LNCaP clone FGC (cell line): Measurements from ENCODE around the gene ZNF75A.

Source experiments
- DNase-seq: peaks from one replicate; pipeline ENCODE4 v3.0.0-alpha.2; 2011; ENCODE audit warnings: low read depth
- H3K4me3 ChIP-seq: 2 replicates; pipeline ENCODE4 v1.5.1; 2011; ENCODE audit warnings: mild to moderate bottlenecking, low read depth, low read length, control low read depth
- CTCF ChIP-seq: IDR thresholded peaks from 2 replicates; pipeline ENCODE4 v1.5.1; 2012; ENCODE audit warnings: mild to moderate bottlenecking; ENCODE audit not compliant: control insufficient read depth, insufficient read depth; ENCODE audit errors: extremely low read depth

ZNF75A gene

GRCh38 chr16:3305109-3306068 is at the start of gene ZNF75A, which contains the start of gene TIGD7:
ZNF75A (plus strand) TSS chr16:3305497; CDS start chr16:3308429, 2,932 bp downstream.
TIGD7 (minus strand) TSS chr16:3305430; CDS start chr16:3300614, 4,816 bp downstream.
- DNase-seq = peak; percentile 86
- peak within 1 kb of the TSS; percentile 78 for H3K4me3 ChIP-seq
- no peak for TF ChIP-seq CTCF

GRCh38 chr16:3256146-3256865 is 49.0 kb upstream of the ZNF75A start, which contains the start of gene MEFV:
MEFV (minus strand) TSS chr16:3256633; CDS start chr16:3256587, 46 bp downstream.
- DNase-seq = no peak
- no peak for TF ChIP-seq CTCF
- no peak within 1 kb of the TSS for H3K4me3 ChIP-seq

- no peak for TF ChIP-seq CTCF
- no peak overlapping the region for H3K4me3 ChIP-seq
- no peak for DNase-seq
Observed at GRCh38 chr16:3256866-3257465, 48.3 kb upstream of the ZNF75A start.

- TF ChIP-seq CTCF = no peak
- no peak overlapping the region for H3K4me3 ChIP-seq
- no peak for DNase-seq
Observed at GRCh38 chr16:3259836-3260235, 45.5 kb upstream of the ZNF75A start.

- TF ChIP-seq CTCF = no peak
- H3K4me3 ChIP-seq = no peak overlapping the region
Observed at GRCh38 chr16:3262517-3262916, 42.8 kb upstream of the ZNF75A start.

GRCh38 chr16:3264137-3265036 is 40.9 kb upstream of the ZNF75A start:
- TF ChIP-seq CTCF = peak; percentile 33; the same call in 1 of the 2 replicates
- DNase-seq = peak; percentile 95
- H3K4me3 ChIP-seq = peak overlapping the region; percentile 84

More at GRCh38 chr16:3262517-3262916, 42.8 kb upstream of the ZNF75A start:
- DNase-seq = no peak
